GM12801 (cell line): ENCODE data around the gene ARHGAP28.

Experiments used
- CTCF ChIP-seq: IDR thresholded peaks from one replicate; pipeline ENCODE4 v1.5.1; 2011; ENCODE audit warnings: control low read depth; ENCODE audit not compliant: insufficient read length; ENCODE audit errors: extremely low read depth

ARHGAP28 gene

DNA sequence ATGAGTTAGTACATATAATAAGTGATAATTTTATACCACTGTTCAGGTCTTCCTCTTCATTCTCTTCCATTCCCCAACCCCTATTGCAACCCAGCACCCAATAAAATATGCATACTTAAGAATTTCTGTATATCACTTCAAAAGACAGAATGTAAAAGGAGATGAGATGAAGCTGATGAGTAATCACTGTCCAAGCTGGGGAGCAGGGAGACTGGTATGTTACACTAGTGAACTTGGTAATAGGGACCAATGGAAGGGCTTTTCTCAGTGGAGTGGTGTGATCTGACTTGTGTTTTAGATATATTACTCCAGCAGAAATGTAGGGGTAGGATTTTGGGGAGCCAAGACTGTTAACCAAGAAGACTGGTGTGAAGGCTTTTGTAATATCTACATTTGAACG, 18.0 kb upstream of the ARHGAP28 start:
- TF ChIP-seq CTCF, result no peak

GRCh38 chr18:6712401-6712800, 17.1 kb upstream of the ARHGAP28 start:
- no peak for TF ChIP-seq CTCF

- TF ChIP-seq CTCF, result no peak
Observed at GRCh38 chr18:6714010-6714409, 15.5 kb upstream of the ARHGAP28 start.

DNA sequence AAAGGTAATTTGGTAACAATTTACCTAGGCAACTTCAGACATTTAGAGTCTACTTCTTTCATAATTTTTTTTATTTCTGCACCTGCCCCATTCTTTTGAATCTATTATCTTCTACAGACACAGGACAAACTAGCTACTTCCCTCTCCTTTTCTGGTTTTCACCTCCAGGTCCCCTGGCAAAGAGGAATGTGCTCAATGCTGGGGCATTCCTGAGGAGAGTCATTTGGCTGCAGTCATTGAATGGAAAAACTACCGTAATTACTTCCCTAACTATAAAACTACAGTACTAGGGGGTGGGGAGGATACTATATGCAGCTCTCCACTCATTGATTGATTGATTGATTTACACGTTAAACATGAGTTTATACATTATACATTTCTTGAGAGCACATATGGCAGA, 11.2 kb upstream of the ARHGAP28 start:
- TF ChIP-seq CTCF, result no peak

GRCh38 chr18:6719098-6719846, 10.2 kb upstream of the ARHGAP28 start:
- TF ChIP-seq CTCF, result no peak

GRCh38 chr18:6719910-6720683, 9.4 kb upstream of the ARHGAP28 start:
- TF ChIP-seq CTCF, result no peak

DNA sequence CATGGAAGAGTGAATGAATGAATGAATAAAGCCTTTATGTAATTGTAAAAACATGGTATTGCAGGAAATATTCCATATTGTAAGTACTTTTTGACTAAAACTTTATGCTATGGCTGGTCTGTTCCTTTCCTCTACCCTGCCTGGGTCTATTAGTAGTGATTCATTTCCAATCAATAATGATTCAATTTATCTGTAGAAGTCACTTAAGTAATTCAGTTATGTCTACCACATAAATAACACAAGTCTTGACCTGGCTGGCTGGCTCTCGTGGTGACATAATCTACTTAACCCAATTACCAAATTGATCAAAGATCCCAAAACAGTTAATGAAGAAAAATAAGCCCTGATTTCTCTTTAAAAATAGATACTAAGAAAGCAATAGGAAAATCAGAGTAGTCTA, 7.8 kb upstream of the ARHGAP28 start:
- TF ChIP-seq CTCF, result no peak
